HepG2 (cell line): ENCODE measurements around the gene RORC. TPM values are rescaled to one million over a fixed set of nuclear protein-coding genes. Genes with fewer than 3 reads are reported as not detected.

Source experiments
- ATAC-seq: fragments of 200-7000 bp; cut with Tn5 transposase; 3 replicates; pipeline ENCODE4 v1.9.1; 2020; ENCODE audit warnings: mild to moderate bottlenecking, moderate library complexity
- BruUV-seq: library from RNA; stranded (reverse); fragments of 400-500 nt; replicated peaks from 2 replicates; lab custom pipeline; 2021; lab: Mats Ljungman, UMichigan
- CTCF ChIA-PET: fragments of 300-600 bp; formaldehyde crosslinking; extraction: SDS; loops from one replicate; lab custom pipeline; 2021; ENCODE audit warnings: low total read pairs, inconsistent platforms, low intra/inter-chr PET ratio; lab: Yijun Ruan, JAX
- POLR2A ChIA-PET: fragments of 350-600 bp; sonication (Branson Sonifier 250); formaldehyde crosslinking; loops from one replicate; lab custom pipeline; 2020; ENCODE audit warnings: antibody characterized with exemption, inconsistent platforms; lab: Yijun Ruan, JAX
- DNase-seq: peaks from one replicate; pipeline ENCODE4 v3.0.0-alpha.2; 2015; ENCODE audit warnings: low spot score
- FAIRE-seq: peaks from 3 replicates; lab custom pipeline; 2011; peaks lifted over from hg19 to GRCh38; lab: Jason Lieb, UNC
- H2AFZ ChIP-seq: one replicate; pipeline ENCODE4 v1.6.1; 2011; ENCODE audit warnings: low read length, inconsistent platforms
- H3K27ac ChIP-seq: fragments of 300-600 bp; 3 replicates; pipeline ENCODE4 v1.8.0; 2011; ENCODE audit warnings: mixed run types, mild to moderate bottlenecking, mixed read lengths, low read length, inconsistent platforms; ENCODE audit not compliant: insufficient read depth; ENCODE audit errors: extremely low read length
- H3K27me3 ChIP-seq, 2 experiments: fragments of 200-600 bp in 1 of 2; 2 replicates in 1 of 2; 3 replicates in 1 of 2; pipeline versions ENCODE4 v1.6.0 to v1.8.0; 2011; ENCODE audit warnings: low read length in 2 of 2, mild to moderate bottlenecking in 2 of 2, moderate library complexity in 2 of 2, inconsistent platforms in 1 of 2; ENCODE audit not compliant: insufficient read depth in 2 of 2, control insufficient read depth in 1 of 2
- H3K36me3 ChIP-seq, 2 experiments: fragments of 200-600 bp in 1 of 2; replicated peaks in 1 of 2; 2 replicates in 1 of 2; 3 replicates in 1 of 2; pipeline versions ENCODE4 v1.5.1 to v1.8.0; 2011; ENCODE audit warnings: low read length in 2 of 2, inconsistent platforms in 1 of 2; ENCODE audit not compliant: insufficient read depth in 2 of 2, control insufficient read depth in 1 of 2
- H3K4me1 ChIP-seq: 2 replicates; pipeline ENCODE4 v1.5.1; 2012; ENCODE audit warnings: low read length, inconsistent platforms; ENCODE audit not compliant: insufficient read depth
- H3K4me2 ChIP-seq: 2 replicates; pipeline ENCODE4 v1.6.0; 2011; ENCODE audit warnings: low read depth, low read length, inconsistent platforms
- H3K4me3 ChIP-seq, 3 experiments: fragments of 200-600 bp in 1 of 3; sonication (generic), shearing (Covaris generic) in 1 of 3; replicated peaks in 1 of 3; 2 replicates each; pipeline ENCODE4 v1.5.1; 2011 to 2016; ENCODE audit warnings: low read length in 3 of 3, inconsistent platforms in 2 of 3, low read depth in 2 of 3, mild to moderate bottlenecking in 2 of 3, control low read depth in 1 of 3, mixed read lengths in 1 of 3; ENCODE audit not compliant: insufficient read depth in 1 of 3
- H3K79me2 ChIP-seq: one replicate; pipeline ENCODE4 v1.6.1; 2011; ENCODE audit warnings: low read length, inconsistent platforms; ENCODE audit not compliant: insufficient read depth
- H3K9ac ChIP-seq: 2 replicates; pipeline ENCODE4 v1.6.0; 2011; ENCODE audit warnings: mild to moderate bottlenecking, low read depth, low read length, inconsistent platforms; ENCODE audit not compliant: insufficient read depth
- H3K9me3 ChIP-seq: 2 replicates; pipeline ENCODE4 v1.5.1; 2012; ENCODE audit warnings: mild to moderate bottlenecking, low read length
- H4K20me1 ChIP-seq: 2 replicates; pipeline ENCODE4 v1.6.0; 2011; ENCODE audit warnings: inconsistent platforms, mild to moderate bottlenecking, low read length, moderate library complexity; ENCODE audit not compliant: insufficient read depth
- CREB1 ChIP-seq, 2 experiments: fragments of 450-650 bp in 1 of 2; IDR thresholded peaks; 2 replicates each; pipeline ENCODE4 v1.6.1; 2016 to 2017; ENCODE audit warnings: control low read depth in 1 of 2, mild to moderate bottlenecking in 1 of 2, missing compliant biosample characterization in 1 of 2, missing genetic modification characterization in 1 of 2
- DMTF1 ChIP-seq: sonication (generic); formaldehyde crosslinking; IDR thresholded peaks from 2 replicates; pipeline ENCODE4 v1.4.0; 2020; ENCODE audit warnings: mild to moderate bottlenecking, missing genetic modification reagents
- HNRNPUL1 ChIP-seq: fragments of 200-400 bp; formaldehyde crosslinking; IDR thresholded peaks from 2 replicates; pipeline ENCODE4 v1.6.1; 2017; ENCODE audit warnings: low read depth, mild to moderate bottlenecking, low read length, moderate library complexity
- KDM5A ChIP-seq: fragments of 200-600 bp; sonication (generic); IDR thresholded peaks from 2 replicates; pipeline ENCODE4 v1.7.0; 2018; ENCODE audit warnings: antibody characterized with exemption, mild to moderate bottlenecking, low read length, borderline replicate concordance
- KIAA2018 ChIP-seq: sonication (generic); formaldehyde crosslinking; IDR thresholded peaks from 2 replicates; pipeline ENCODE4 v1.5.0; 2020; ENCODE audit warnings: mild to moderate bottlenecking, missing genetic modification reagents, borderline replicate concordance
- MXD4 ChIP-seq: IDR thresholded peaks from 2 replicates; pipeline ENCODE4 v1.6.1; 2016; ENCODE audit warnings: mild to moderate bottlenecking, missing biosample characterization, missing genetic modification reagents
- NPAS2 ChIP-seq: sonication (generic); formaldehyde crosslinking; IDR thresholded peaks from 2 replicates; pipeline ENCODE4 v1.8.0; 2022; ENCODE audit warnings: mild to moderate bottlenecking, missing genetic modification reagents, borderline replicate concordance
- TARDBP ChIP-seq: sonication (generic); formaldehyde crosslinking; IDR thresholded peaks from 2 replicates; pipeline ENCODE4 v1.8.0; 2022; ENCODE audit warnings: mild to moderate bottlenecking, missing genetic modification reagents
- U2AF2 ChIP-seq: fragments of 200-400 bp; formaldehyde crosslinking; IDR thresholded peaks from 2 replicates; pipeline ENCODE4 v1.6.1; 2017; ENCODE audit warnings: low read depth, mild to moderate bottlenecking, low read length
- ZFP37 ChIP-seq: sonication (generic); formaldehyde crosslinking; IDR thresholded peaks from 2 replicates; pipeline ENCODE4 v1.4.0; 2020; ENCODE audit warnings: missing genetic modification reagents, borderline replicate concordance
- ZNF383 ChIP-seq: sonication (generic); formaldehyde crosslinking; IDR thresholded peaks from 2 replicates; pipeline ENCODE4 v1.4.0; 2020; ENCODE audit warnings: missing genetic modification reagents, mild to moderate bottlenecking, borderline replicate concordance
- ZNF441 ChIP-seq: sonication (generic); formaldehyde crosslinking; IDR thresholded peaks from 2 replicates; pipeline ENCODE4 v1.7.0; 2021; ENCODE audit warnings: missing genetic modification reagents, borderline replicate concordance
- ZNF766 ChIP-seq: sonication (generic); formaldehyde crosslinking; IDR thresholded peaks from 2 replicates; pipeline ENCODE4 v1.5.0; 2020; ENCODE audit warnings: missing genetic modification reagents, borderline replicate concordance
- WGBS: methylation state at CpG from one replicate; pipeline ENCODE4 v1.1.6; 2017; ENCODE audit warnings: low lambda C conversion rate; 5-methylcytosine and 5-hydroxymethylcytosine counted together
- in situ Hi-C: cut with HindIII; loops from 2 replicates; pipeline ENCODE4 v1.10.0; 2017; ENCODE audit warnings: low pct_unique_long_range_greater_than_20kb; ENCODE audit not compliant: extremely low pct_ligation_motif_present
- intact Hi-C: fragments of 100-400 bp; cut with micrococcal nuclease; formaldehyde crosslinking; loops from one replicate; pipeline ENCODE4 v1.10.0; 2022; ENCODE audit not compliant: unreplicated experiment
- polyA plus RNA-seq, 8 experiments: library from polyadenylated mRNA; depleted of rRNA in 3 of 8; stranded (reverse) in 7 of 8; unstranded in 1 of 8; fragments of >200 nt; fragmentation: Illumina TruSeq in 4 of 8; extraction: Trizol in 4 of 8; gene quantifications; 2 replicates each; pipeline versions ENCODE4 v1.2.1 to v1.2.3, GENCODE V29; 2011 to 2016; ENCODE audit warnings: low read depth in 4 of 8, missing spikeins in 1 of 8, mixed read lengths in 1 of 8; ENCODE audit not compliant: insufficient read depth in 1 of 8
- total RNA-seq, 5 experiments: library from RNA; depleted of rRNA; stranded (reverse); fragments of >200 nt; fragmentation: Illumina TruSeq; extraction: Trizol; gene quantifications; 2 replicates each; pipeline ENCODE4 v1.2.3, GENCODE V29; 2016; ENCODE audit warnings: low read depth in 1 of 5

Gene RORC
- total and polyA plus RNA-seq, 2 of the 13 experiments (the other 11 are each of a cell fraction or from before 2014, with no cell fraction given) = 2.5 to 6.5 TPM

- Histone ChIP-seq H3K27ac (no peak overlapping the region), H3K4me1 (no peaks in the 10 kb centered on the region), H2AFZ (no peak overlapping the region), H4K20me1 (no peaks in the 10 kb centered on the region), H3K79me2 (no peaks in the 10 kb centered on the region), H3K4me2 (no peak overlapping the region), H3K4me3 (no peak overlapping the region), H3K9me3 (no peaks in the 10 kb centered on the region), H3K36me3 (no peaks in the 10 kb centered on the region), H3K9ac (no peak overlapping the region), H3K27me3 (peaks cover 0 to 1% of the 10 kb centered on the region in 2 experiments; a peak in 2 of 5 replicates)
- FAIRE-seq = no peak
- 79% methylated on average over 4 of the region's 6 CpGs for WGBS
- no peak for ATAC-seq
- CTCF ChIA-PET = no interaction called here
- intact Hi-C loops (no loop called here), in situ Hi-C loops (no loop called here)
- no TSS peak for BruUV-seq
- TF ChIP-seq ZFP37 (no peak), CREB1 (IDR thresholded peaks at IDR 0.05) (no peak), CREB1 (CRISPR knock-in tag; IDR thresholded peaks at IDR 0.05) (no peak), HNRNPUL1 (no peak), DMTF1 (CRISPR knock-in tag) (no peak), ZNF441 (CRISPR knock-in tag) (no peak), U2AF2 (no peak), ZNF766 (CRISPR knock-in tag) (no peak), KDM5A (no peak), TARDBP (CRISPR knock-in tag) (no peak), NPAS2 (no peak), ZNF383 (no peak), MXD4 (no peak), KIAA2018 (CRISPR knock-in tag) (no peak)
- POLR2A ChIA-PET = no interaction called here
- DNase-seq = no peak
These were observed 27.5 kb upstream of the RORC start for GRCh38 chr1:151858886-151859665.
